Hepatocyte (in vitro differentiated cells): ENCODE measurements around the gene MINDY2. TPM values are rescaled to one million over a fixed set of nuclear protein-coding genes. Genes with fewer than 3 reads are reported as not detected.

ENCODE experiments used
- DNase-seq: peaks from one replicate; pipeline ENCODE4 v3.0.0-alpha.2; 2016; ENCODE audit warnings: low spot score
- H2AFZ ChIP-seq: fragments of 200-600 bp; sonication (generic); 2 replicates; pipeline ENCODE4 v1.6.0; 2016; ENCODE audit warnings: antibody characterized with exemption, mild to moderate bottlenecking
- H3K27ac ChIP-seq: fragments of 200-600 bp; sonication (generic); 2 replicates; pipeline ENCODE4 v1.5.1; 2016; ENCODE audit warnings: mild to moderate bottlenecking
- H3K27me3 ChIP-seq: fragments of 200-600 bp; sonication (generic); 2 replicates; pipeline ENCODE4 v1.6.1; 2016
- H3K36me3 ChIP-seq: fragments of 200-600 bp; sonication (generic); replicated peaks from 2 replicates; pipeline ENCODE4 v1.5.1; 2016; ENCODE audit warnings: low read depth; ENCODE audit not compliant: insufficient read depth
- H3K4me1 ChIP-seq: fragments of 200-600 bp; sonication (generic); 2 replicates; pipeline ENCODE4 v1.5.1; 2016; ENCODE audit warnings: mild to moderate bottlenecking, moderate library complexity; ENCODE audit not compliant: insufficient read depth
- H3K4me2 ChIP-seq: fragments of 200-600 bp; sonication (generic); 2 replicates; pipeline ENCODE4 v1.6.0; 2016
- H3K4me3 ChIP-seq: fragments of 200-600 bp; sonication (generic); 2 replicates; pipeline ENCODE4 v1.5.1; 2016; ENCODE audit warnings: mild to moderate bottlenecking
- H3K79me2 ChIP-seq: fragments of 200-600 bp; sonication (generic); 2 replicates; pipeline ENCODE4 v1.6.0; 2017; ENCODE audit warnings: mild to moderate bottlenecking
- H3K9me2 ChIP-seq: fragments of 200-600 bp; sonication (generic); replicated peaks from 2 replicates; pipeline ENCODE4 v1.6.0; 2017; ENCODE audit warnings: mild to moderate bottlenecking; ENCODE audit not compliant: insufficient read depth
- H3K9me3 ChIP-seq: fragments of 200-600 bp; sonication (generic); 2 replicates; pipeline ENCODE4 v1.5.1; 2016; ENCODE audit warnings: low read depth, mild to moderate bottlenecking
- H4K20me1 ChIP-seq: fragments of 200-600 bp; sonication (generic); 2 replicates; pipeline ENCODE4 v1.6.0; 2016; ENCODE audit warnings: mild to moderate bottlenecking; ENCODE audit not compliant: insufficient read depth, poor library complexity, severe bottlenecking
- EZH2 ChIP-seq: fragments of 200-600 bp; sonication (generic); IDR thresholded peaks from 2 replicates; pipeline ENCODE4 v1.6.1; 2016; ENCODE audit warnings: antibody characterized with exemption, mild to moderate bottlenecking, borderline replicate concordance
- EZH2phosphoT487 ChIP-seq: fragments of 200-600 bp; sonication (generic); IDR thresholded peaks from one replicate; pipeline ENCODE4 v1.6.1; 2018; ENCODE audit warnings: antibody characterized with exemption, mild to moderate bottlenecking, low read depth, moderate library complexity; ENCODE audit not compliant: unreplicated experiment, severe bottlenecking
- WGBS: methylation state at CpG from one replicate; pipeline ENCODE4 v1.1.6; 2016; ENCODE audit warnings: low lambda C conversion rate; ENCODE audit errors: missing lambda C conversion rate; 5-methylcytosine and 5-hydroxymethylcytosine counted together
- polyA plus RNA-seq: library from polyadenylated mRNA; unstranded; fragments of >200 nt; fragmentation: Nextera tagmentation; extraction: Ambion mirVana; gene quantifications from 2 replicates; pipeline ENCODE4 v1.2.1, GENCODE V29; 2016
- total RNA-seq: library from RNA; depleted of rRNA; stranded (reverse); fragments of >200 nt; gene quantifications from 2 replicates; pipeline ENCODE4 v1.2.3, GENCODE V29; 2014
- TF ChIP-seq, protein P1 (sequence below): fragments of 200-600 bp; sonication (generic); IDR thresholded peaks from 2 replicates; pipeline ENCODE4 v1.5.1; 2016; ENCODE audit warnings: antibody characterized with exemption, mild to moderate bottlenecking; ENCODE audit not compliant: poor library complexity

MINDY2 gene
- total and polyA plus RNA-seq, 2 experiments from 2014 or later, result 19.3 to 32.3 TPM

GRCh38 chr15:58876306-58877106, 105.4 kb downstream of the MINDY2 start:
- no peak overlapping the region for H3K4me3 ChIP-seq
- no peaks in the 10 kb centered on the region for H3K27me3 ChIP-seq
- H3K4me1 ChIP-seq, result no peaks in the 10 kb centered on the region
- no peaks in the 10 kb centered on the region for H4K20me1 ChIP-seq
- H3K36me3 ChIP-seq, result no peaks in the 10 kb centered on the region
- TF ChIP-seq EZH2phosphoT487, result no peak
- TF ChIP-seq EZH2, result no peak
- TF ChIP-seq, protein P1, sequence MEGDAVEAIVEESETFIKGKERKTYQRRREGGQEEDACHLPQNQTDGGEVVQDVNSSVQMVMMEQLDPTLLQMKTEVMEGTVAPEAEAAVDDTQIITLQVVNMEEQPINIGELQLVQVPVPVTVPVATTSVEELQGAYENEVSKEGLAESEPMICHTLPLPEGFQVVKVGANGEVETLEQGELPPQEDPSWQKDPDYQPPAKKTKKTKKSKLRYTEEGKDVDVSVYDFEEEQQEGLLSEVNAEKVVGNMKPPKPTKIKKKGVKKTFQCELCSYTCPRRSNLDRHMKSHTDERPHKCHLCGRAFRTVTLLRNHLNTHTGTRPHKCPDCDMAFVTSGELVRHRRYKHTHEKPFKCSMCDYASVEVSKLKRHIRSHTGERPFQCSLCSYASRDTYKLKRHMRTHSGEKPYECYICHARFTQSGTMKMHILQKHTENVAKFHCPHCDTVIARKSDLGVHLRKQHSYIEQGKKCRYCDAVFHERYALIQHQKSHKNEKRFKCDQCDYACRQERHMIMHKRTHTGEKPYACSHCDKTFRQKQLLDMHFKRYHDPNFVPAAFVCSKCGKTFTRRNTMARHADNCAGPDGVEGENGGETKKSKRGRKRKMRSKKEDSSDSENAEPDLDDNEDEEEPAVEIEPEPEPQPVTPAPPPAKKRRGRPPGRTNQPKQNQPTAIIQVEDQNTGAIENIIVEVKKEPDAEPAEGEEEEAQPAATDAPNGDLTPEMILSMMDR, result no peak
- WGBS, result 58% methylated on average over 7 of the region's 7 CpGs
- no peaks in the 10 kb centered on the region for H3K9me2 ChIP-seq
- H3K4me2 ChIP-seq, result no peak overlapping the region
- H3K9me3 ChIP-seq, result no peaks in the 10 kb centered on the region
- H3K79me2 ChIP-seq, result no peaks in the 10 kb centered on the region
- H2AFZ ChIP-seq, result no peak overlapping the region
- no peak overlapping the region for H3K27ac ChIP-seq
- no peak for DNase-seq

- 98% methylated on average over 12 of the region's 12 CpGs for WGBS
- DNase-seq, result no peak
- H3K4me1 ChIP-seq, result no peaks in the 10 kb centered on the region
- no peaks in the 10 kb centered on the region for H3K27me3 ChIP-seq
- no peak overlapping the region for H3K4me2 ChIP-seq
- no peaks in the 10 kb centered on the region for H3K9me2 ChIP-seq
- no peaks in the 10 kb centered on the region for H4K20me1 ChIP-seq
- TF ChIP-seq, protein P1, result no peak
- TF ChIP-seq EZH2, result no peak
- TF ChIP-seq EZH2phosphoT487, result no peak
- H3K36me3 ChIP-seq, result no peaks in the 10 kb centered on the region
- H3K4me3 ChIP-seq, result no peak overlapping the region
- no peak overlapping the region for H3K27ac ChIP-seq
- no peak overlapping the region for H2AFZ ChIP-seq
- H3K9me3 ChIP-seq, result no peaks in the 10 kb centered on the region
- no peaks in the 10 kb centered on the region for H3K79me2 ChIP-seq
Observed at GRCh38 chr15:58877999-58878825, 107.1 kb downstream of the MINDY2 start.

- H3K9me3 ChIP-seq, result no peaks in the 10 kb centered on the region
- DNase-seq, result no peak
- H3K79me2 ChIP-seq, result no peaks in the 10 kb centered on the region
- no peaks in the 10 kb centered on the region for H3K4me1 ChIP-seq
- H3K4me3 ChIP-seq, result no peak overlapping the region
- no peaks in the 10 kb centered on the region for H3K36me3 ChIP-seq
- TF ChIP-seq EZH2 (no peak), EZH2phosphoT487 (no peak)
- TF ChIP-seq, protein P1, result no peak
- H3K27me3 ChIP-seq, result no peaks in the 10 kb centered on the region
- no peaks in the 10 kb centered on the region for H4K20me1 ChIP-seq
- H3K9me2 ChIP-seq, result no peaks in the 10 kb centered on the region
- H3K27ac ChIP-seq, result no peak overlapping the region
- H2AFZ ChIP-seq, result no peak overlapping the region
- no peak overlapping the region for H3K4me2 ChIP-seq
- 93% methylated on average over 3 of the region's 3 CpGs for WGBS
Observed at GRCh38 chr15:58880320-58880719, 109.2 kb downstream of the MINDY2 start.
